CD4-positive, alpha-beta T cell treated with Interleukin-17A for 4 hours (primary cell): ENCODE data around the gene SAP30BP.

Experiments
- DNase-seq: peaks from one replicate; pipeline ENCODE4 v3.0.0-alpha.2; 2020; ENCODE audit warnings: mixed read lengths

Gene SAP30BP

DNA sequence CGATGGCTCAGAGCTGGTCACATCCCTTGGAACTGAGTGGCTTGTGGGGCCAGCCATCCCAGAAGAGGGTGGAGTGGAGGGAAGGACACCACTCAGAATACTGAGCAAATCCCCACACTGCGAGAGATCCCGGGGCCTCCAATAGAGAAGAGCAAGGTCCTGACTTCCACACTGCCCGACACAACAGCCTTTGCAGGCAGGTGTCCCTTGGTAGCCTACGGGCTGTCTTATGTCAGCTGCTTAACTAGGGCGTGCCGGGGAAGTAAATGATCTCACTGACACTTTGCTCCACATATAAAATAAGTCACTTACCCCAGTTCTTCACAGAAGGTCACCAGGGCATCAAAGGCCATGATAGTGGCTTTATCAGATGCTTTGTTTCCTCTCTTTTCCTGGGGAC lies 16.3 kb upstream of the SAP30BP start:
- no peak for DNase-seq

DNA sequence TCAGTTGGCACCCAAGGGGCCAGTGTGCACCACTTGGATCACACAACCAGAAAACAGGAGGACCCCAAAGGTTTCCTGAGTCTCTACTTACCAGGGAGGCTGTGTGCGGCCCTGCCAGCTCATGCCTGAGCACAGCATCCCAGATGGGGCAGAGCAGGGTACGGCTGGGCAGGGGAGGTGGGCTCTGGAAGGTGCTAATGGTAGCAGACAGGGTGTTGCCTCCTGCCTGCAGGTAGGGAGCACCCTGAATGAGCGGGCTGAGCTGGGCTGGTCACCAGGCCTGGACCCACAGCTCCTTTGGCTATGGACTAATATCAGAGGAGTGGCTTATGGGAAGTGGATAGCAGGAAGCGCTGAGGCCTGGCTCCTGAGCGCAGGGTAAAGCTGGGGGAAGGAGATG lies 14.8 kb upstream of the SAP30BP start:
- no peak for DNase-seq

DNA sequence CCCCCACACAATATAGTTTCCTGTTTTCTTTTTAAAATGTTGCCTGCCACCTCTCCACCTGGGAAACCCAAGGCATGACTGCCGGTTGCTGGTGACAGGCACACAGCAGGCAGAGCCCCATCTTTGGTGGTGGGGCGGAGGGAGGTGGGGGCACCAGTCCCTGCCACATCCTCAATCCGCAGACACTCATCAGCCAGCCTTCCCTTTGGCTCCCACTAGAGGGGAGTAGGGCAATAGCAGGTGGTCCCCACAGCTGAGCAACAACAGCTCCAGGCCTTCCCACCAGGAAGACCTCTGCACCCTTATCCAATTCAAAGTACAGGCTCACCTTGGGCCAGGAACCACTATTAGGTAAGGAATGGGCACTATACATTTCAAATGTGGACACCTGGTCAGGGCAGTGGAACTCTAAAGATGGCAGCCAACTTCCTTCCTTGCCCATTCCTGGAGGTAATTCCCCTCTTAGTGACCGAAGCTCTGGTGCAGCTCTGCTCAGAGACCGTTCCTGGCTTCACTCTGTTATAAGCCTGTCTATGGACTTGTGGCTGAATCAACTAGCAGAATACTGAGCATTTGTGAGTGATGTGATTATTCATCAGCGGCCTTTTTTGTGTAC lies 14.1 kb upstream of the SAP30BP start:
- peak; percentile 32 for DNase-seq

DNA sequence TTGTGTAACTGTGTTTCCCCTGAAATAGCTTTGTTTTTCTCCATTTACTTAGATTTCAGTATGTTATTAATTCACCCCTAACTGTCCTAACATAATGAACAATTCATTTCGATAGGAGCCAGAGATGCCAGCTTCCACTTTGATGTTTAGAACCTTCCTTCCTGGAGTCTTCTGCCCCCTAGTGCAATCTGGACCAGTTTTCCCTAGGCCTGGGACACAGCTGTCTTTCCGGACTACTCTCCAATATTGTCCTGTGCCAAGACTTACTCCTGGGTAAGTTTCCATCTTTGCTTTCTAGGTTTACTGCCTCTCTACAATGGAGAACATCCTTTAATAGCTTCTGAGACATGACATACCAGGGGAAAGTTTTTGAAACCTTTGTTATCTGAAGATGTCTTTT lies 13.0 kb upstream of the SAP30BP start:
- DNase-seq = no peak

DNA sequence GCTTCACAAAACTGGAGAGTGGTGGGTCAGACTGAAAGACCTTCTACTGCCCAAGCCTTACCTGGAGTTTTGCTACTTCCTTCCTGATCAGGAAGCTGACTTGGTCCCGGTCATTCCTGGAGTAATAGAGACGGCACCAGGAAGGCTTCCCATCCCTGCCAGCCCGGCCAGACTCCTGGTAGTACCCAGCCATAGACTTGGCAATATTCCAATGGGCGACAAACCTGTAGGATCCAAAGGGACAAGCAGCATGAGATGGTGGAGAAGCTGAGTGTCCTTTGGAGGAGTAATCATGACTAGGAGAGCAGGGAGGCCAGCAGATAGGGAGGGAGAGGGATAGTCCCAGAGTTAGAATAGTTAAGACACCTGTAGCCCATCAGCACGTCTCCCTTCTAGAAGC lies 8.9 kb upstream of the SAP30BP start:
- no peak for DNase-seq

DNA sequence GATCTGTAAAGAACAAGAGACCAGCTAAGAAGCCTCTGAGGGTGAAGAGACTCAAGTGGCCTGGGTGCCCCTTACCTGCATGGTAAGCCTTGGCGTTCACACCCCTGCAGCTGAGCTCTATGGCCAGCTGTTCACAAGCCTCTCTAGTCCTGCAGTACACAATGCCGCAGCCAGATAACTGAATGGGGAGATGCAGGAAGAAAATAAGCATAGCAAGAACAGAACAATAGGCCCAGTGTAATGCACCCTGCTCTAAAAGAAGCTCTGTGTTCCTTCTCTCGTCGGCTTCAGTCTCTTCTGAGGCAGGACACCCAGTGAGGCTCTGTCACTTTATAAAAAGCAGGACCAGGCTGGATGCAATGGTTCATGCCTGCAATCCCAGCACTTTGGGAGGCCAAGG lies 5.6 kb upstream of the SAP30BP start:
- DNase-seq = no peak

DNA sequence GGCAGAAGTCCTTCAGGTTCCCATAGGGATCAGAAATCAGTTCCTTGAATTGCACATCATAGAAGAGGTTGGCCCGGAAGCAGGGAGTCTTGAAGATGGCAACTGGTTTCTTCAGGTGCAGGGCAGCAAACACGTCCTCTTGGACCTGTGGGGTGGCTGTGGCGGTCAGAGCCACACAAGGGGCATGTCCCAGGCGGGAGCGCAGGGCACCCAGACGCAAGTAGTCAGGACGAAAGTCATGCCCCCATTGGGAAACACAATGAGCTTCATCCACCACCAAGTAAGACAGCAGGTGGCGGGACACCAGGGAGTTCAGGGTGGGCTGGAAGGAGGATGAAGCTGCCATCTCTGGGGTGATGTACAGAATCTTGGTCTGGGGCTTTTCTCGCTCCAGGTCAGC lies 4.6 kb upstream of the SAP30BP start:
- DNase-seq = no peak

DNA sequence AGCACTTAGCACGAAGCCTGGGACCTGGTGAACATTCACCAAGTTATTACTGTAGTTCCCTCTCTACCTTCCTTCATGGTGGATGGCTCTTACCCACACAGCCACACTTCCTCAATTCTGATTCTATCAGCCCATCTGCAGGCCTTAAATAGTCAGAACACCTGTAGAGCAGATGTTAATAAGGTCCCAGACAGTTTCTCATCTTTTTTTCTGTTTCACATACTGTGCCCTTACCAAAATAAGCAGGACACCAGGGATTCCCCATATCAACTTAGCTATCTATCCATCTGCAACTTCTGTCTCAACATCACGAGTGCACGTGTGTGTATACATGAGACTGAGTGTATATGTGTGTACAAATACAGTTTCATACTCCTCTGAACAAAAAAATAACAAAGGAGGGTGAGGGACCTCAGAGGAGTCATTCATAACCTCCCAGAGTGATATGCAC lies 3.0 kb upstream of the SAP30BP start:
- DNase-seq = no peak

DNA sequence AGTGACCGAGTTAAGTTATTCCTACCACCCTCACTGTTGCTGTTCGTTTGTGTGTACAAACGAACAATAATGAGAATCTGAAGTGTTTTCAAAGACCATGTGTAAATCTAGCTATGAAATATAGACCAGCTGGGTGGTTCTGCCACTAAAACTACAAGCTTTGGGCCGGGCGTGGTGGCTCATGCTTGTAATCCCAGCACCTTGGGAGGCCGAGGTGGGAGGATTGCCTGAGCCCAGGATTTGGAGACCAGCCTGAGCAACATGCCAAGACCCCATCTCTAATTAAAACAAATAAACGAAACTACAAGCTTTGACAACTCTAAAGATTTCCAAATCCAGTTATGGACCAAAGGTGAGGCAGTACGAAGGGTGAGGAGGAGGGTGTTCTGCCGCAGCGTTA lies 1.2 kb upstream of the SAP30BP start:
- no peak for DNase-seq

DNA sequence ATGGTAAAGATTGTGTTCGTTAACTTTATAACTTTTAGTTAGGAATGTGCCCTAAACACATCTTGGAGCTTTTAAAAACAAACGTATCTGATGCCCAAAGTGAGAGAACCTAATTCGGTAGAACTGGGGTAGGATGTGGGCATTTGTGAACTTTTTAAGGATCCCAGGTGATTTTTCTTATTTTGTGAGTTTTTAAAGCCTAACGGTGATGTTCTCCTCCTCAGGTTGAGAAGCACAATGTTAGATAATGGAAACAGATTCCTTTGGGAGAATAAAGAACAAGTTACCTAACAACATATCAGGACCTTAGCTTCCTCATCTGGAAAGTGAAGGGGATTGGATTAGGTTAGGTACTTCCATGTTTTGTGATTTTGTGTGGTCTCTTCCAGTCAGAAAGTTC lies 687 bp downstream of the SAP30BP start:
- DNase-seq = no peak

DNA sequence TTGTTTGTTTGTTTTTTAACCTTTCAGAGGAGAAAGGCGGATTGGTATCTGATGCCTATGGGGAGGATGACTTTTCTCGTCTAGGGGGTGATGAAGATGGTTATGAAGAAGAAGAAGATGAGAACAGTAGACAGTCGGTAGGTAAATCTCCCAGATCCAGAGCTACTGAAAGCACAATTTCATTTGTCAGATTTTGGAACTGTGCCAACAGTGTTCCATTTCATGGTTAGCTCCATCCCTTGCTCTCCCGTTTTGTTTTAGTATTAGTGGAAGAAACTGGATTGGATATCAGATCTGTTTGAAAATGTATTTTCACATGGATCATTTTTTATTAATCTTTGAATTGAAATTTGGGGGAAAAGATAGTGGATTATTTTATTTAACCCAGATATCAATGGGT lies 1.4 kb downstream of the SAP30BP start:
- no peak for DNase-seq

DNA sequence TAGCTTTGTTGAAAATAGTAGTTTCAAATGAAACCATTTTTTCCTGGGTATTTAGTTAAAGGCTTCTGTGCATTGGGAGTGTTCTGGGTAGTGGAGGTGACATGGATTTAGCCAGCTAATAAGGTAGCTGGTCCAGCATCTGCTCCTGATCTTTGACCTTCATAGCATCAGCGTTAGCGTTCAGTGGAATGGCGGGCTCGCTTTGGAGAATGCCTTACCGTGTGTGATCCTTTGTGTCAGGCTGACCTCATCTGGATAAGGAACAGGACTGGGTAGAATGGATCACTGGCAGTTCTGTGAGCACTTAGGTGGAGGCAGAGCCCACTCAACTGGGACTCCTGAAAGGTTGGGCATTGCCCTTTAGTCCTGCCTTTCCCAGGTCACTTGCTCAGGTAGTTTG lies 3.7 kb downstream of the SAP30BP start:
- no peak for DNase-seq

DNA sequence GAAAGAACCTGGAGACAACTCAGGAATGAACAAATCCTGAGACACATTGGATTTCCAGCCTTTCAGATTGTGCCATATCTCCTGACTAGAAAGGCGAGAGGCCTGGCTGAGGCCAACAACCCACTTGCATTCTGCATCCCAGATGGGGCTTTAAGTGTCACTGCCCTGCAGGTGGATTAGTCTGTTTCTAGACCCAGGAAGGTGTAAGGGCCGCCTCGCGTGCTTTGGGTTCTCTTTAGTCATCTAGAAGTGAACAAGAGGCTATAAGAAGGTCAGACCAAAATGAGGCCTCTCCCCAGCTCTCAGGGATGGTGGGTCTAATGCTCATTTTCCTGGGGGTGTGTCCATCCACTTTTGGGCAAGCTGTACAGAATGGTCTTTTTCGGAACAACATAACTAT lies 4.9 kb downstream of the SAP30BP start:
- no peak for DNase-seq

DNA sequence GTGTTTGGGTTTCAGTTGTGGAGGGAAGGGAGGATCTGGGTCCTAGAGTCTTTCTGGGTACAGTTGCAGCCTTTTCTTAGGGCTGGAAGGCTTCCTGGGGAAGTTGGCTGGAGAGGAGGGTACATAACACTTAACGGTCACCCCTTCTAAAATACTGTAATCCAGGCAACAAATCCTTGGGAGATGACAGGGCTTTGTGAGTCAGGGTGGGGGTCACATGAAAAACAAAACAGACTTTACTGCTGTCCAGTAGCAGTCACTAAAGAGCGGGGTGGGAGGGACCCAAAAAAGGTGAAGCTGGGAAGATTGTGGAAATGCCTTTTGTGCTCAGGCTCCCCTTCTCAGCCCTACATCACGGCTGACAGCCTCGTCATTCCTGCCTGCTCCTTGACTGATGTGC lies 6.3 kb downstream of the SAP30BP start:
- DNase-seq = no peak

DNA sequence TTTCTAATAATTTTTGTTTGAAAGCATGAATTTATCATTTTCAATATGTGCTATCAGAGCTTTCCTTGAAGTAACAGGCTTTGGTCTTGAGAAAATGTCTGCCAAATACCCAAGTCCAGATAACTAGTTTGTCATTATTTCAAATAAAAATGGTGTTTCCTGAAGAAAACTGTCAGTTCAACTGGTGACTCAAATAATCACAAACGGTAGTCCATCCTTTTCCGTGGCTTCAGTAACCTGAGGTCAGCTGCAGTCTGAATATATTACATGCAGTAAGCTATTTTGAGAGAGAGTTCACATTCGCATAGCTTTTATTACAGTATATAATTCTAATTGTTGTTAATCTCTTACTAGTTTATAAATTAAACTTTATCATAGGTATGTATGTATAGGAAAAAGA lies 9.3 kb downstream of the SAP30BP start:
- DNase-seq = no peak

DNA sequence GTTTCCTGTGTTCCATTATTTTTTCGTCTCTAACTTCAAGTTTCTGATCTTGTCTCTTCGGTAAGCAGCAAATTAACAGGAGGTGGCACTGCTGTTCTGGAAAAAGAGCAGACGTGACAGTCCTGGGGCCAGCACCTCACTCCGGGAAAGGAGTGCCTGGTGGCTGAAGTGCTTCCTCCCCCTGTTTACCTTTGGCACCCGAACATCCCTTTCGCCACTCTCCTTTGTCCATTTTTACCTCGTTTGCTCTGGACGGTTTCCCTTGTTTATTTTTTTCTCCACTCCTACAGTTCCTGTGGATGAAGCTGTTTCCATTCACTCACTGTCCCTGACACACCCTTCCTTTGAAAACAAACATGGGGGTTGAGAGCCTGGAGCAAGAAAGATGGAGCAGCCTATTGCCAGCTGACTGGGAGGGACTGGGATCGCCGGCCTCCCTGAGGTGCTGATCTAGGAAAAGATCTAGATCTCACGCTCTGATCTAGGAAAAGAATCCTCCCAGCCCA lies 12.6 kb downstream of the SAP30BP start:
- DNase-seq = no peak

DNA sequence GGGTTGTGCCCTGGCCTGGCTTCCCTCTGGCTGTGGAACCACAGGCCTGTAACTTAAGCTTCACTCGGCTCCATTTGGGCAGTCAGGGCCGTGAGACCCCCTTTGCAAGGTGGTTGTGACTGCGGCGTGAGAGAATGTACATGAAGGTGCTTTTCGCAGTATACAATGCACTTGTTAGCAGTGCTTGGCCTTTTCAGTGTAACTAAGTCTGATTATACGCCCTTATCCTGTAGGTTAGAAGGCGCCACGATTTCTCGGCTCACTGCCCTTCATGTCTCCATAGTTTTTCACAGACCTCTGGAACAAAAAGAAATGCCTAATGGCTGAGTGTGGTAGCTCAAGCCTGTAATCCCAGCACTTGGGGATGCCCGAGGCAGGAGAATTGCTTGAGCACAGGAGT lies 13.3 kb downstream of the SAP30BP start:
- DNase-seq = no peak

DNA sequence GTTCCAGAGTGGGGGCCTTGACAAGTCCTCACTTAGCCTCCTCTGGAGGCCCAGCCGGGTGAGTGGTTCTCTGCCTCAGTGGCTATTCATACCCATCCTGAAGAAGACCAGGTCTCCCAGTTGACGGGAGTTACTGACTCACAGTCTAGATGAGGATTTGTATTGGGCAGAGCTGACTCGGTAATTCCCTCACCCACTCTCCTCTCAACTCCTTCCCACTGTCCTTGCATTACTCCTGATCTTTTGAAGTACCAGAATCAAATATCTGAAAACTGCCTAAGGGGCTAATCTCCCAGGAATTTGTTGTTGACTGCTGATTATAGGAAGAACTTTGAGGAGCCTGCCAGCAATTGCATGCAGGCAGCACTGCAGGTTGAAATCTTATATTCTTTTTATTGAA lies 14.2 kb downstream of the SAP30BP start:
- no peak for DNase-seq

DNA sequence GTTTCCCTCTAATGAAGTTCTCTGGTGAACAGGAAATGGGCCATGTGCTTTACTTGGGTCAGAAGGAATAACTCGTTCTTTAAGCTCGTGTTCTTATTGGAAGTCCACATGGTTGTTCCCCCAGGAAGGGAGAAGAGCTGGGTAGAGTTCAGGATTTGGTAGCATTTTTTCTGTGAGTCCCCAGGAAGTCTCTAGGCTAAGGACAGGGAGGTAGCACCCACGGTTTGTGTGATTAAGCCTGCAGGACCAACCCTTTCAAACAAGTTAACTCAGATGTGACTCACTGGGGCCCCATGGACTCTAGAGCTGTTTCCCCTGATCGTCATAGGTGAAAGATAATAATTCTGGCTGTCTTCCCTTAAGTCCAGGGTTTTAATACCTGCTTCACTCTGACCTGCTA lies 16.4 kb downstream of the SAP30BP start:
- no peak for DNase-seq

DNA sequence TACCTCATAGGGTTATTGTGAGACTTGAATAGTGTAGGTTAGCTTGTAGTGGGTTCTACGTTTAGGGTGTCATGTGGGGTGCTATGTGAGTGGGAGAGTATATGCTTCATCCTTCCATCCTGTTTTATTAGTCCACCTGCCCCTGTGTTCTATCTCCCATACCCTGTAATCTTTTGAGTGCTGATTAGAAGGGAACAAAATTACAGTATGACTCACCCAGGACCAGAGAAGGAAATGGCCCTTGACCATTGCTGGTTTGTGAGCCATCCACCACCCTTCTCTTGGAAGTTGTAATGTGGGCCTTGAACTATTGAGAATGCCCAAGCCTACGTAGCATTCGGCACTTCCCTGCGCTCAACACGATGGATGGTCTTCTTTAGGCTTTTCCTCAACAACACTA lies 17.1 kb downstream of the SAP30BP start:
- DNase-seq = no peak

DNA sequence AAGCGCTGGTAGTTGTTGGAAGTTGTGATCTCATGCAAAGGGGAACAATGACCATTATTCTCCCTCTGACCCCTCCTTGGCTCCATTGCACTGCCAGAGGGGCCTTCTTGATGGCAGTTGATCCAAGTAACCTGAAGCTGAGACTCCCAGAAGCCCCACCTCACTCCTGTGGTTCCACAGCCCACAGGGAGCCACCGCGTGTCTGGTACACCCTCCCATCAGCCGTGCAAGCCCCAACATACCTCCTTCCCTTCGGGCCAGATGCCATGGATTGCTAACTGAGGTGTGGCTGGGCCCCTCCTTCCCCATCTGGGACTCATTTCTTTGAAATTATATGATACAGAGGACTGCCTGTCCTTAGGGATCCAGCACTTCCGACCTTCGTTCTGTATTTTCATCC lies 17.8 kb downstream of the SAP30BP start:
- no peak for DNase-seq

DNA sequence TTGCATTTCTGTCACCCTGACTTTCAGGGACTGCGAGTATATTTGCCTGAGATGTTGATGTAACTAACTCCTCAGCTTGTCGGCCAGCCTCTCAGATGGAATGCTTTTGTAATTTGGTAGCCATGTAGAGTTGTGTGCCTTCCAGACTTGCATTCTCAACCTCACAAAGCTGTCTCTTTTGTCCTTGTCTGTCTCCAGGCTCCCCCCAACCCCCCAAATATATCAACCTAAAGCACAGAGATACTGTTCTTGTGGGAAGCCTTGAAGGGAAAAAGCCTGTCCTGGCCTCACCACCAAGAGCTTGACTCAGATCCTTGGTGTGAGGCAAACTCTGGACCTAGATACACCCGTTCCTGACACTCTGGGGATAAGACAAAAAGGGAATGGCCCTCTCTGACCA lies 18.4 kb downstream of the SAP30BP start:
- DNase-seq = no peak

DNA sequence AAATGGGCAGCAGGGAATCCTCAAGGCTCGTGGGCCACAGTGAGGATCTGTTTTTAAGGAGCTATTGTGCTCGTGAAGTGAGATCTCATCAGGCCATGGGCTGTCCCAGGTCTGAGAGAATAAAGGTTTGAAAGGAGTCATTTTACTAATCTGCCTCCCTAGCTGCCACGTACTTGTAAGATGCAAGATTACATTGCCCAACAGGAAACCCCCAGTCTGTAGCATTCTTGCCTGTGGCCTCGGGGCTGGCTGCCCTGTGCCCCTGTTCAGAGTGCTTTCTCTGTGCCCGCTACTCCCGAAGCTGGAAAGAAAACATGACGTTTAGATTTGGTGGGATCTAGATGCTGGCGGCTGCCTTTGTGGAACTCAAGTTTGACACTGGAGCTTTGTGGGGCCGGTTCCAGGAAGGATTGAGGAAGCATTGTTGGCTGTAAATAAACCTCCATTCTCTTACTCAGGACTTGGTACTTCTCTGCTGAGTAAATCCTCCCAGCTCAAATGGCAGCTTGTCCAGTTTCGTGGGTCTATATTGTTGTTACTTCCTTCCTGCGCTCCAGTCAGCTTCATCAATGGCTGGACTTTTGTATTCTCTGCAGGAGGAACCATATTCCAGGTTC lies 21.2 kb downstream of the SAP30BP start:
- DNase-seq = no peak

DNA sequence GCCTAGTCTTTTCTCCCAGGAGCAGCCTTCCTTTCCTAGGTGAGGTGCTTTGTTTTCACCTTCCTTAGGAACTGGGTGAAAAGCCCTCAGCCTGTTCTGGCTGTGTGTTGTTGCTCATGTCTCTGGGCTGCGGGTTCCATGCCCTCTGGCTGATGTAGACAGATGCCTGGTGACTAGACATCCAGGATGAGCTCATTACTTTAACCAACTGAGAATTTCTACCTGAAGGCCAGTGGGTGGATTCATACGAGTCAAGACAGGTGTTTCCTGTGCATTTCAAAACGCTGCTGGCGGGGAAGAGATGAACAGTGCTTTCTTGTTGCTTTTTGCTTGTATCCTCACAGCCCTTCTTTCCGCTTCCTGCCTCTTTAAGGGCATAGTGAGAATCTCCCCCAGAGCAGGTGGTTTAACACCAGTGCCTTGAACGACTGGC lies 22.3 kb downstream of the SAP30BP start:
- peak; percentile 71 for DNase-seq

DNA sequence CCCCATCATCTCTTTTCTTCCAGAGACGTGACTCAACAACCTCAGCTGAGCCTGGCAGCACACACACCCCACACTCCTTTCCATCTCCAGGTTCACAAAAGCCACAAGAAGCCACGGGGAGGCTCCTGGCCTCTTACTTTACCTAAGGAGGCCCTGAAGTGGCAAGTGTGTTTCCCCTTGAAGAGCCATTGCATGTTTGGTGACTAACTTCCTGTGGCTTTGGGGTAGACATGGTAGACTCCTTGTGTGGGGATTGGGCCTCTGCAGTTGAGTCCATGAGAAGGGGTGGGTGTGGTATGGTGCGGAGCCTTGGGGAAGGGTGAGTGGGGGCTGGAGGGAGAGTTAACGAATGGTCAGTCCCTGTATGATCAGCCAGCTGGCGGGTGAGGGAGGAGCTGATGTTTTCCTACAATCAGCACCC lies 24.2 kb downstream of the SAP30BP start:
- DNase-seq = peak; percentile 39
